Measurements from ENCODE around the gene VILL.

- TF ChIP-seq, protein P1, sequence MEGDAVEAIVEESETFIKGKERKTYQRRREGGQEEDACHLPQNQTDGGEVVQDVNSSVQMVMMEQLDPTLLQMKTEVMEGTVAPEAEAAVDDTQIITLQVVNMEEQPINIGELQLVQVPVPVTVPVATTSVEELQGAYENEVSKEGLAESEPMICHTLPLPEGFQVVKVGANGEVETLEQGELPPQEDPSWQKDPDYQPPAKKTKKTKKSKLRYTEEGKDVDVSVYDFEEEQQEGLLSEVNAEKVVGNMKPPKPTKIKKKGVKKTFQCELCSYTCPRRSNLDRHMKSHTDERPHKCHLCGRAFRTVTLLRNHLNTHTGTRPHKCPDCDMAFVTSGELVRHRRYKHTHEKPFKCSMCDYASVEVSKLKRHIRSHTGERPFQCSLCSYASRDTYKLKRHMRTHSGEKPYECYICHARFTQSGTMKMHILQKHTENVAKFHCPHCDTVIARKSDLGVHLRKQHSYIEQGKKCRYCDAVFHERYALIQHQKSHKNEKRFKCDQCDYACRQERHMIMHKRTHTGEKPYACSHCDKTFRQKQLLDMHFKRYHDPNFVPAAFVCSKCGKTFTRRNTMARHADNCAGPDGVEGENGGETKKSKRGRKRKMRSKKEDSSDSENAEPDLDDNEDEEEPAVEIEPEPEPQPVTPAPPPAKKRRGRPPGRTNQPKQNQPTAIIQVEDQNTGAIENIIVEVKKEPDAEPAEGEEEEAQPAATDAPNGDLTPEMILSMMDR (IDR thresholded peaks at IDR 0.05): no peak
- no peak for TF ChIP-seq POLR2A (IDR thresholded peaks at IDR 0.05)
These were observed 59.0 kb downstream of the VILL start for GRCh38 chr3:38049358-38050126.
